Thyroid gland (tissue), 4 donors: Measurements from ENCODE around the gene PECR. TPM values are rescaled to one million over a fixed set of nuclear protein-coding genes. Genes with fewer than 3 reads are reported as not detected.

Source experiments
- DNase-seq, 2 donors: peaks; one replicate each; pipeline ENCODE4 v3.0.0-alpha.2; 2019
- H3K27ac ChIP-seq, 3 donors: fragments of 200-600 bp; sonication (generic); 1 replicate in 2 of 3; 2 replicates in 1 of 3; pipeline ENCODE4 v1.5.1; 2016 to 2019; ENCODE audit warnings: mild to moderate bottlenecking in 1 of 3, moderate library complexity in 1 of 3
- H3K27me3 ChIP-seq: fragments of 200-600 bp; sonication (generic); one replicate; pipeline ENCODE4 v1.5.1; 2019
- H3K36me3 ChIP-seq, 2 donors: fragments of 200-600 bp; sonication (generic); one replicate each; pipeline ENCODE4 v1.5.1; 2016 to 2019
- H3K4me1 ChIP-seq, 2 donors: fragments of 200-600 bp; sonication (generic); one replicate each; pipeline ENCODE4 v1.5.1; 2017 to 2019
- H3K4me3 ChIP-seq, 3 donors: fragments of 200-600 bp; sonication (generic); replicated peaks in 1 of 3; 1 replicate in 2 of 3; 2 replicates in 1 of 3; pipeline ENCODE4 v1.5.1; 2016; ENCODE audit warnings: mild to moderate bottlenecking in 1 of 3
- H3K9me3 ChIP-seq: fragments of 200-600 bp; sonication (generic); one replicate; pipeline ENCODE4 v1.5.1; 2017
- CTCF ChIP-seq, 6 experiments: fragments of 200-600 bp in 3 of 6; fragments of 450-650 bp in 3 of 6; sonication (generic) in 3 of 6; IDR thresholded peaks; one replicate each; pipeline ENCODE4 v1.5.1; 2016 to 2019; ENCODE audit warnings: antibody characterized with exemption in 6 of 6, mild to moderate bottlenecking in 2 of 6, inconsistent platforms in 1 of 6, moderate library complexity in 1 of 6
- POLR2A ChIP-seq, 2 donors: fragments of 450-650 bp; IDR thresholded peaks; one replicate each; pipeline ENCODE4 v1.6.1; 2017; ENCODE audit warnings: antibody characterized with exemption in 2 of 2, mild to moderate bottlenecking in 2 of 2, moderate library complexity in 1 of 2
- WGBS, 2 donors: methylation state at CpG; one replicate each; pipeline ENCODE4 v1.1.5; 2017; 5-methylcytosine and 5-hydroxymethylcytosine counted together
- intact Hi-C: fragments of 100-400 bp; cut with DNase I; formaldehyde crosslinking; loops from one replicate; pipeline ENCODE4 v1.15.1; 2023
- total RNA-seq, 4 donors: library from RNA; depleted of rRNA; stranded (reverse); fragments of >200 nt; gene quantifications; one replicate each; pipeline ENCODE4 v1.2.3, GENCODE V29; 2016

Gene PECR
- total RNA-seq, 4 donors from 2014 or later, result 14.6 to 25.6 (median 22.8) TPM

DNA sequence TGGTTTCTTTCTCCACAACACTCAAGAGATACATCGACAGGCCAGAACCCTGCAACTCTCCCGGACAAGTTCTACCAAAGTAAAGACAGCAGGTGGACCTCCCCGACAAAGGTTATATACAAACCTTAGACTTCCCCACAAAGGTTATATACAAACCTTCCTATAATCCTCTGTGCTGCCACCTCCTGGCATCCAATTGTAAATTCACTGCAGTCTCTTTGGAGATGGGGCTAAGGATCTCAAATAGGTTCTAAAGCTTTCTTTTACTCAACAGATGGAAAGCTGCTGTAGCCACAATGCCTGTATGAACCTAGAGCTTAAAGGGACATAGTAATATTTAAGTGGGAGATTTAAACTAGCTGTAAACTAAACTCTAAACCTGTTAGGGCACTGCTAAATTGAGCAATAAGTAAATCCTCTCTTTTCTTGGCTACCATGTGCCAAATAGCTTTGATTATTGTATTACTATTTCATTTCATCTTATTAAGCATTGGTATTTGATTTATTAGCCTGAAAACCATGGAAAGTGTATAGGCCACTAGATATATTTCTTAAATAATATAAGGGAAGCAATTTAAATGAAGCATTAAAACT is 58.5 kb downstream of the PECR start:
- peak; percentile 38 to 46 for DNase-seq
- Histone ChIP-seq H3K27ac (no peak overlapping the region), H3K36me3 (no peaks in the 10 kb centered on the region), H3K4me1 (no peaks in the 10 kb centered on the region), H3K4me3 (no peak overlapping the region), H3K27me3 (no peaks in the 10 kb centered on the region), H3K9me3 (no peaks in the 10 kb centered on the region)
- 23 to 25% methylated on average over 3 of the region's 3 CpGs for WGBS, 2 donors
- TF ChIP-seq CTCF (IDR thresholded peaks at IDR 0.05) (peak in 5 of 6 experiments; percentile 15 to 64 (median 41)), POLR2A (IDR thresholded peaks at IDR 0.05) (no peak)
- intact Hi-C loops, result no loop called here

DNA sequence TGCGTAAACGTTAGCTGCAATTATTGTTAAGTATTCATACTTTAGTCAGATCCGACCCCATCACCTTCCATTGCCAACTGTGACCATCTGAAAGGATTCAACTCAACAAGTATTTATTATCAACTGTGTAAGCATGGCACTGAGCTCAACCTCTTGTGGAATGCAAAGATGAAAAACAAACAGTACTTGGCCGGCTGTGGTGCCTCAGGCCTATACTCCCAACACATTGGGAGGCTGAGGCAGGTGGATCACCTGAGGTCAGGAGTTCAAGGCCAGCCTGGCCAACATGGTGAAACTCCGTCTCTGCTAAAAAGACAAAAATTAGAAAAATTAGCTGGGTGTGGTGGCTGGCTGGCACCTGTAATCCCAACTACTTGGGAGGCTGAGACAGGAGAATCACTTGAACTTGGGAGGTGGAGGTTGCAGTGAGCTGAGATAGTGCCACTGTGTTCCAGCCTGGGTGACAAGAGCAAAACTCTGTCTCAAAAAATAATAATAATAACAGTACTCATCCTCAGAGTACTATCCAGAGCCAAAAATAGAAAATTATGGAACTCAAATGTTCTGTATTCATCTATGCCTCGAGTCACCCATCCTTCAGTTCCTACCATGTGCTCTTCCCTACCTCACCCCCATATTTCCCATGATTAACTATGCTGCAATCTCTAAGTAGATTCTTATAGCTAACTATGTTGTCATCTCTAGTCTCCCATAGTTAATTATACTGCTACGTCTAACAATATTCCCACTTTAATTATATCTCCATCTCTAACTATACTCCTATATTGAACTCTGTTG is 59.6 kb downstream of the PECR start:
- no peak for TF ChIP-seq CTCF (IDR thresholded peaks at IDR 0.05)
- TF ChIP-seq POLR2A (IDR thresholded peaks at IDR 0.05), result no peak
- H3K9me3 ChIP-seq, result no peaks in the 10 kb centered on the region
- 89 to 90% methylated on average over 7 of the region's 7 CpGs for WGBS, 2 donors
- H3K4me1 ChIP-seq, result no peaks in the 10 kb centered on the region
- no peaks in the 10 kb centered on the region for H3K27me3 ChIP-seq
- no peak overlapping the region for H3K4me3 ChIP-seq
- no peak for DNase-seq
- intact Hi-C loops, result no loop called here
- H3K27ac ChIP-seq, result no peak overlapping the region
- H3K36me3 ChIP-seq, result no peaks in the 10 kb centered on the region

DNA sequence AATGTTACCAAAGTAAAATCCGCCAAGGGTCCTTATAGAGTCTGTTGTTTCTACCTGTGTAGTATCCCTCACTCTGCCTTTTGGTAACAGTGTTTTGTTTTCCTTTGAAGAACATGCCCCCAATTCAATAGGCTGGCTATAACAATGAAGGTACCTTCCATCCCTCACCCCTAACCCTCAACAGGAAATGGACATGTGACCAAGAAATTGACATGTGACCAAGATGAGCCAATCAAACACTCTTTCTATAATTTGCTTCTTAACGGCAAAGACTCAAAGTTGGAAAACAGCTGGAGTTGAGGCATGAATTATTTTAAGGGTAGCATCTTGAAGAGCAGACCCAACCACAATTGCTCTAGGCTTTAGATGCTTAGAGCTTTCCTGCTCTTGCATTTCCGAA is 62.9 kb downstream of the PECR start:
- Histone ChIP-seq H3K4me1 (peaks cover 0 to 6% of the 10 kb centered on the region in 2 donors), H3K4me3 (no peak overlapping the region), H3K27me3 (no peaks in the 10 kb centered on the region), H3K36me3 (no peaks in the 10 kb centered on the region), H3K27ac (no peak overlapping the region), H3K9me3 (no peaks in the 10 kb centered on the region)
- WGBS, 2 donors, result 95% methylated on average over 3 of the region's 3 CpGs
- TF ChIP-seq POLR2A (IDR thresholded peaks at IDR 0.05) (no peak), CTCF (IDR thresholded peaks at IDR 0.05) (no peak)
- intact Hi-C loops, result no loop called here
- no peak for DNase-seq

DNA sequence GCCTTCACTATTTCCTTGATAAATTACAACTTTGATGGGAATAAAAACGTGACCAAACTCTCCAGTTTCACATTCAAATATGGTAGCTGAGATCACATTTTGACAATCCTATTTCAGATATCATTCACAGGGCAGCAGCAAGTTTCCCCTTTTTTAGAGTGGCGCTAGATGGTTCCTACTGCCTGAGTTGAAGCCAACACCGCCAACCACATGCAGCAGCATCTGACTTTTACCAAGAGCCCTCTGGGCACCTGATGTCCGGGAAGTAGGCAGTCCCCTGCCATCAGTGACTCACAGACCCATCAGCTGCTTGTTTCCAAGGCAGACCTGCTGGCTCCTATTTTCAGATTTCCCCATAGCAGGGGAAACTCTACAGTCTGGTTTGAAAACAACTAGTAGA is 64.2 kb downstream of the PECR start:
- Histone ChIP-seq H3K27ac (no peak overlapping the region), H3K27me3 (no peaks in the 10 kb centered on the region), H3K36me3 (no peaks in the 10 kb centered on the region), H3K4me3 (no peak overlapping the region), H3K9me3 (no peaks in the 10 kb centered on the region), H3K4me1 (peaks cover 3 to 8% of the 10 kb centered on the region in 2 donors)
- intact Hi-C loops, result no loop called here
- 88 to 91% methylated on average over 4 of the region's 4 CpGs for WGBS, 2 donors
- DNase-seq, result no peak
- TF ChIP-seq CTCF (IDR thresholded peaks at IDR 0.05) (no peak), POLR2A (IDR thresholded peaks at IDR 0.05) (no peak)

- WGBS, 2 donors, result 82 to 88% methylated on average over 1 of the region's 1 CpG
- H3K9me3 ChIP-seq, result no peaks in the 10 kb centered on the region
- no peaks in the 10 kb centered on the region for H3K27me3 ChIP-seq
- no peak for DNase-seq
- H3K4me3 ChIP-seq, result no peak overlapping the region
- intact Hi-C loops, result no loop called here
- H3K36me3 ChIP-seq, result no peaks in the 10 kb centered on the region
- TF ChIP-seq POLR2A (IDR thresholded peaks at IDR 0.05) (no peak), CTCF (IDR thresholded peaks at IDR 0.05) (no peak)
- H3K4me1 ChIP-seq, result peaks cover 4 to 14% of the 10 kb centered on the region in 2 donors
- no peak overlapping the region for H3K27ac ChIP-seq
Measured at GRCh38 chr2:216016581-216016980, 65.0 kb downstream of the PECR start.
